Smooth muscle cell (in vitro differentiated cells): ENCODE results near the gene SMURF1. TPM values are rescaled to one million over a fixed set of nuclear protein-coding genes. Genes with fewer than 3 reads are reported as not detected.

Experiments
- DNase-seq: peaks from one replicate; lab custom pipeline; 2025; ENCODE audit not compliant: unreplicated experiment; lab: John Stamatoyannopoulos, UW
- H2AFZ ChIP-seq: fragments of 200-600 bp; sonication (generic); 2 replicates; pipeline ENCODE4 v1.6.0; 2016; ENCODE audit warnings: antibody characterized with exemption, low read depth, mild to moderate bottlenecking
- H3F3A ChIP-seq: fragments of 200-600 bp; sonication (generic); 2 replicates; pipeline ENCODE4 v1.6.0; 2017; ENCODE audit warnings: antibody characterized with exemption, low read depth
- H3K27ac ChIP-seq: fragments of 200-600 bp; sonication (generic); 2 replicates; pipeline ENCODE4 v1.5.1; 2016; ENCODE audit warnings: low read depth, mild to moderate bottlenecking
- H3K27me3 ChIP-seq: fragments of 200-600 bp; sonication (generic); 2 replicates; pipeline ENCODE4 v1.6.1; 2016; ENCODE audit warnings: low read depth, mild to moderate bottlenecking
- H3K36me3 ChIP-seq: fragments of 200-600 bp; sonication (generic); 2 replicates; pipeline ENCODE4 v1.5.1; 2016; ENCODE audit warnings: low read depth
- H3K4me1 ChIP-seq: fragments of 200-600 bp; sonication (generic); 2 replicates; pipeline ENCODE4 v1.5.1; 2016; ENCODE audit warnings: low read depth
- H3K4me2 ChIP-seq: fragments of 200-600 bp; sonication (generic); 2 replicates; pipeline ENCODE4 v1.6.0; 2016; ENCODE audit warnings: mild to moderate bottlenecking
- H3K4me3 ChIP-seq: fragments of 200-600 bp; sonication (generic); 2 replicates; pipeline ENCODE4 v1.5.1; 2016; ENCODE audit warnings: mild to moderate bottlenecking
- H3K79me2 ChIP-seq: fragments of 200-600 bp; sonication (generic); 2 replicates; pipeline ENCODE4 v1.6.0; 2016; ENCODE audit warnings: low read depth, mild to moderate bottlenecking
- H3K9ac ChIP-seq: fragments of 200-600 bp; sonication (generic); 2 replicates; pipeline ENCODE4 v1.6.0; 2016; ENCODE audit warnings: low read depth
- H3K9me3 ChIP-seq: fragments of 200-600 bp; sonication (generic); replicated peaks from 2 replicates; pipeline ENCODE4 v1.5.1; 2016; ENCODE audit warnings: low read depth
- H4K20me1 ChIP-seq: fragments of 200-600 bp; sonication (generic); 2 replicates; pipeline ENCODE4 v1.6.0; 2016; ENCODE audit warnings: low read depth
- WGBS: methylation state at CpG from one replicate; pipeline ENCODE4 v1.1.7; 2016; ENCODE audit warnings: low lambda C conversion rate; 5-methylcytosine and 5-hydroxymethylcytosine counted together
- polyA plus RNA-seq: library from polyadenylated mRNA; unstranded; fragments of >200 nt; fragmentation: Nextera tagmentation; extraction: Ambion mirVana; gene quantifications from 2 replicates; pipeline ENCODE4 v1.2.1, GENCODE V29; 2016
- total RNA-seq: library from RNA; depleted of rRNA; stranded (reverse); fragments of >200 nt; gene quantifications from 2 replicates; pipeline ENCODE4 v1.2.3, GENCODE V29; 2014
- TF ChIP-seq, protein P1 (sequence below): fragments of 200-600 bp; sonication (generic); IDR thresholded peaks from 2 replicates; pipeline ENCODE4 v1.5.1; 2017; ENCODE audit warnings: borderline replicate concordance, mild to moderate bottlenecking, antibody characterized with exemption; ENCODE audit not compliant: insufficient read depth, poor library complexity, severe bottlenecking

The SMURF1 gene
- total and polyA plus RNA-seq, 2 experiments from 2014 or later, result 17.5 to 28.5 TPM

GRCh38 chr7:99092064-99092720 lies 51.7 kb downstream of the SMURF1 start:
- peak overlapping the region; percentile 45 for H3K27ac ChIP-seq
- no peak overlapping the region for H2AFZ ChIP-seq
- H3K9ac ChIP-seq, result no peak overlapping the region
- peaks cover 6% of the 10 kb centered on the region for H3K4me1 ChIP-seq
- TF ChIP-seq, protein P1, sequence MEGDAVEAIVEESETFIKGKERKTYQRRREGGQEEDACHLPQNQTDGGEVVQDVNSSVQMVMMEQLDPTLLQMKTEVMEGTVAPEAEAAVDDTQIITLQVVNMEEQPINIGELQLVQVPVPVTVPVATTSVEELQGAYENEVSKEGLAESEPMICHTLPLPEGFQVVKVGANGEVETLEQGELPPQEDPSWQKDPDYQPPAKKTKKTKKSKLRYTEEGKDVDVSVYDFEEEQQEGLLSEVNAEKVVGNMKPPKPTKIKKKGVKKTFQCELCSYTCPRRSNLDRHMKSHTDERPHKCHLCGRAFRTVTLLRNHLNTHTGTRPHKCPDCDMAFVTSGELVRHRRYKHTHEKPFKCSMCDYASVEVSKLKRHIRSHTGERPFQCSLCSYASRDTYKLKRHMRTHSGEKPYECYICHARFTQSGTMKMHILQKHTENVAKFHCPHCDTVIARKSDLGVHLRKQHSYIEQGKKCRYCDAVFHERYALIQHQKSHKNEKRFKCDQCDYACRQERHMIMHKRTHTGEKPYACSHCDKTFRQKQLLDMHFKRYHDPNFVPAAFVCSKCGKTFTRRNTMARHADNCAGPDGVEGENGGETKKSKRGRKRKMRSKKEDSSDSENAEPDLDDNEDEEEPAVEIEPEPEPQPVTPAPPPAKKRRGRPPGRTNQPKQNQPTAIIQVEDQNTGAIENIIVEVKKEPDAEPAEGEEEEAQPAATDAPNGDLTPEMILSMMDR, result no peak
- H3F3A ChIP-seq, result peaks cover 6% of the 10 kb centered on the region
- no peak overlapping the region for H3K4me3 ChIP-seq
- H3K36me3 ChIP-seq, result no peaks in the 10 kb centered on the region
- peaks cover 98% of the 10 kb centered on the region for H4K20me1 ChIP-seq
- H3K27me3 ChIP-seq, result no peaks in the 10 kb centered on the region
- H3K79me2 ChIP-seq, result peaks cover 99% of the 10 kb centered on the region
- no peaks in the 10 kb centered on the region for H3K9me3 ChIP-seq
- 95% methylated on average over 11 of the region's 11 CpGs for WGBS
- DNase-seq, result no peak
- H3K4me2 ChIP-seq, result no peak overlapping the region

DNA sequence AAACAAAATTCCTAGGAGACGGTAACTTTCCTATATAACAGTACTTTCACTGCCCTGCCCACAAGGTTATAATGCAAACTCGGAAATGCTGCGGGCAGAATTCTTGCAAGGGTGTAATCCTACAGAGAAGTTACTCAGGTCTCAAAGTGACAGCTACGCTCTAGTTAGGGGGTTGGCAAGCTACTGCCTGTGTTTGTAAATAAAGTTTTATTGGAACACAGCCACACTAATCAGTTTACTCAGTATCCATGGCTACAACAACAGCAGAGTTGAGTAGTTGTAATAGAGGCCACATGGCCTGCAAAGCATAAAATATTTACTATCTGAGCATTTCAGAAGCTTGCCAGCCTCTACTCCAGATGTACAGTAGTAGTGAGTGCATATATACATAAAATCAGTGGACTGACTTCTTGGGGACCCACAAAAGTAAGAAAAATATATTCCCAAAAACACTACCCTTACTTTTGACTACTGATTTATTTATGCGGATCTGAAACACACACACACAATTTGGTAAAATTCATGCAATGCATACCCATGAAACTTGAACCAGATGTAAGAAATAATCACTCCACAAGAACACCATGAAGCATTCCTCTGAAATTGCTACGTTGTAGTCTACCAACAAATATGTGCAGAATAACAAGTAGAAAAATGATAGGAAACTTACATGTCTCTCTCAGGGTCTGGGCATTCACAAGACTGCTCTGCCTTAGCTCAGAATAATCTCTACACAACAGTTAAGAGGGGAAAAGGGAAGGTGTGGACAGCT lies 53.0 kb downstream of the SMURF1 start:
- DNase-seq, result no peak
- WGBS, result 70% methylated on average over 6 of the region's 6 CpGs

GRCh38 chr7:99089914-99090629 lies 53.8 kb downstream of the SMURF1 start:
- Histone ChIP-seq H3K9ac (no peak overlapping the region), H3K27me3 (no peaks in the 10 kb centered on the region), H3K79me2 (peaks cover 99% of the 10 kb centered on the region), H3K4me3 (no peak overlapping the region), H3F3A (peaks cover 6% of the 10 kb centered on the region), H4K20me1 (peaks cover 97% of the 10 kb centered on the region), H3K27ac (peak overlapping the region; percentile 45), H3K4me1 (peaks cover 6% of the 10 kb centered on the region), H3K36me3 (no peaks in the 10 kb centered on the region), H3K4me2 (no peak overlapping the region), H2AFZ (no peak overlapping the region), H3K9me3 (no peaks in the 10 kb centered on the region)
- 83% methylated on average over 7 of the region's 7 CpGs for WGBS
- TF ChIP-seq, protein P1, result no peak
- DNase-seq, result no peak

More for the DNA sequence above, 53.0 kb downstream of the SMURF1 start:
- H2AFZ ChIP-seq, result no peak overlapping the region
- no peak overlapping the region for H3K4me3 ChIP-seq
- H3K27me3 ChIP-seq, result no peaks in the 10 kb centered on the region
- peaks cover 98% of the 10 kb centered on the region for H4K20me1 ChIP-seq
- peaks cover 99% of the 10 kb centered on the region for H3K79me2 ChIP-seq
- H3K4me1 ChIP-seq, result peaks cover 6% of the 10 kb centered on the region
- peak overlapping the region; percentile 45 for H3K27ac ChIP-seq
- no peaks in the 10 kb centered on the region for H3K9me3 ChIP-seq
- no peaks in the 10 kb centered on the region for H3K36me3 ChIP-seq
- TF ChIP-seq, protein P1, result no peak
- H3F3A ChIP-seq, result peaks cover 6% of the 10 kb centered on the region
- H3K4me2 ChIP-seq, result no peak overlapping the region
- no peak overlapping the region for H3K9ac ChIP-seq
